Gastroesophageal sphincter (tissue), 3 donors: ENCODE measurements around the gene BRMS1.

ENCODE experiments used
- EP300 ChIP-seq: sonication (generic); formaldehyde crosslinking; IDR thresholded peaks from one replicate; pipeline ENCODE4 v1.6.1; 2017; ENCODE audit warnings: antibody characterized with exemption, mild to moderate bottlenecking
- POLR2A ChIP-seq, 2 donors: fragments of 450-650 bp; IDR thresholded peaks; one replicate each; pipeline ENCODE4 v1.6.1; 2017; ENCODE audit warnings: antibody characterized with exemption in 2 of 2, mild to moderate bottlenecking in 2 of 2, moderate library complexity in 1 of 2
- TF ChIP-seq, protein P1 (sequence below), 4 experiments: fragments of 200-600 bp in 2 of 4; fragments of 450-650 bp in 2 of 4; sonication (generic) in 1 of 4; IDR thresholded peaks; one replicate each; pipeline ENCODE4 v1.5.1; 2017 to 2019; ENCODE audit warnings: antibody characterized with exemption in 4 of 4, mild to moderate bottlenecking in 2 of 4, moderate library complexity in 2 of 4

DNA sequence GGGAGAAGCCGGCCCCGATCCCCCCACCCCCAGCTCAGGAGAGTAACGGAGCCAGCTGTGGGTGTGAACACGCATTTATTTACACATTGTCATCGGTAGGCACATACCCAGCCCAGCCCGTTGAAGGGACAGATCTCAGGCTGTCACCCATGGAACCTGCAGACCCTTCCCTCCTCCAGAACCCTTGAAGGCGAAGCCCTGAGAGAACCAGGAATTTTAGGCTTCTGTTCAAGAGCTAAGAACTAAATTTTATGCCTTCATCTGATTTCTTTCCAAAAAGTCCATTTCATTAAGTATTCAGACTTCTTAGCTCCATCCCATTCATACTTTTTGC lies 379 bp upstream of the BRMS1 start:
- TF ChIP-seq, protein P1, sequence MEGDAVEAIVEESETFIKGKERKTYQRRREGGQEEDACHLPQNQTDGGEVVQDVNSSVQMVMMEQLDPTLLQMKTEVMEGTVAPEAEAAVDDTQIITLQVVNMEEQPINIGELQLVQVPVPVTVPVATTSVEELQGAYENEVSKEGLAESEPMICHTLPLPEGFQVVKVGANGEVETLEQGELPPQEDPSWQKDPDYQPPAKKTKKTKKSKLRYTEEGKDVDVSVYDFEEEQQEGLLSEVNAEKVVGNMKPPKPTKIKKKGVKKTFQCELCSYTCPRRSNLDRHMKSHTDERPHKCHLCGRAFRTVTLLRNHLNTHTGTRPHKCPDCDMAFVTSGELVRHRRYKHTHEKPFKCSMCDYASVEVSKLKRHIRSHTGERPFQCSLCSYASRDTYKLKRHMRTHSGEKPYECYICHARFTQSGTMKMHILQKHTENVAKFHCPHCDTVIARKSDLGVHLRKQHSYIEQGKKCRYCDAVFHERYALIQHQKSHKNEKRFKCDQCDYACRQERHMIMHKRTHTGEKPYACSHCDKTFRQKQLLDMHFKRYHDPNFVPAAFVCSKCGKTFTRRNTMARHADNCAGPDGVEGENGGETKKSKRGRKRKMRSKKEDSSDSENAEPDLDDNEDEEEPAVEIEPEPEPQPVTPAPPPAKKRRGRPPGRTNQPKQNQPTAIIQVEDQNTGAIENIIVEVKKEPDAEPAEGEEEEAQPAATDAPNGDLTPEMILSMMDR (IDR thresholded peaks at IDR 0.05) = no peak
- TF ChIP-seq POLR2A (IDR thresholded peaks at IDR 0.05) = no peak
- no peak for TF ChIP-seq EP300
